ENCODE measurements around the gene CLTCL1.

Gene CLTCL1

DNA sequence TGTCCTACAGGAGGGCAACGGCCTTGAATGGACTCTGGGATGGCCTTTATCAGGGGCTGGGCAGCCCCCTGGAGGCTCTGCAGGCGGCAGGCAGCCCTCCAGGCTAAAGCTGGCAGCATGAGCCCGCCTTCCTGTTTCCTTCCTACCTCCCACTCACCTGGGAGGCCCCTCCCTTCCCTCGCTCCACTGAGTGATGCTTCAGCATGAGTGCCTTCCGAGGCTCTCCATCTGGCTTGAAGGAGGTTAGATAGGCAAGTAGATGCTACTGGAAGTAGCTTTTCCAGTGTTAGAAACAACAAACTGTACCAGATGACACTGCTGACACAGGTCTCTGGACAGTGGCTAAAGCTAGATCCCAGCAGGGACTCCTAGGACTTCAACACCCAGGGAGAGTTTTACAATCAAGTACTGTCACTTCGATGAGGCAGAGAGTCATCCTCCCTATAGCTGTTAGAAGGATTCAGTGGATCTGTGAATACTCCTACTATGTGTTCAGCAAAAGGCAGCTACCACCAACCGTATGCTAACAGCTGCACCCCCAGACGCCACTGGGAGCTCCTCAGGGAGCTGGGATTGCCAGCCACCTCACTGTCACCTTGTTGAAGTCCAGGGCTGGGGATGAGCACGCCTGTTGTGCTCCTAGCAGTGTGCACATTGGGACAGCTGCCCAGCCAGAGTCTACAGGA is 108.9 kb downstream of the CLTCL1 start:
- Mint-ChIP-seq H3K9me3 (no peaks in the 10 kb centered on the region), H3K4me3 (no peak overlapping the region), H3K27ac (no peak overlapping the region), H3K27me3 (no peaks in the 10 kb centered on the region), H3K36me3 (no peaks in the 10 kb centered on the region), H3K4me1 (peaks cover 22% of the 10 kb centered on the region)

DNA sequence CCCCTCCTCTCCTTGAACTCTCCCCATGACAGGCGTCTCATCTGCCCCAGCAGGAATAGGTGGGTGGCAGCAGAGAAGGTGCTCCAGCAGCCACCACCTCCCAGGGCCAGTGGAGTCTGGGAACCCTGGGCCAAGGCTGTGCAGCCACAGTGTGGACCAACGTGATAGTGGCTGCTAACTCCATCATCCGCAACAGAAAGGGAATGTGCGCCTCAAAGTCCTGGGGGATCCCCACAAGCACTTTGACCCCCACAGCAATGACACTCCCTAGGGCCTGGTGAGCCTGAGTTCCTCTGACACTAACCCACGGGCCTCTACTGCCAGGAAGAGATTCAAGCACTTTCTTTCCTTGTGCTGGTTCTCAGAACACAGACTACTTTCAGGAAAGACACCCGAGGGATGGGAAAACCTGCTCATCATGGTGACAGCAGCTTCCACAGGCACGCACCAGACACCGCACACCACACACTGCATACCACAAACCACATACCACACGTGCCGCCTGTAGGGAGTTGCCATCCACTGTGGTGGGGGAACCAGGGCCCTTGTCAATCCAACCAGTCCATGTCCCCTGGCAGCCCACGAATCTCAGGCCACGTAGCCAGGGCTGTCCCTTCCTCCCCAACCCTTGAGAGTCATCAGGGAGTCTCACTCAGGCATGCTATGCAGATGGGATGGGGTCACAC is 109.6 kb downstream of the CLTCL1 start:
- Mint-ChIP-seq H3K36me3 (no peaks in the 10 kb centered on the region), H3K9me3 (no peaks in the 10 kb centered on the region), H3K4me1 (peaks cover 22% of the 10 kb centered on the region), H3K27me3 (no peaks in the 10 kb centered on the region), H3K4me3 (no peak overlapping the region), H3K27ac (no peak overlapping the region)

DNA sequence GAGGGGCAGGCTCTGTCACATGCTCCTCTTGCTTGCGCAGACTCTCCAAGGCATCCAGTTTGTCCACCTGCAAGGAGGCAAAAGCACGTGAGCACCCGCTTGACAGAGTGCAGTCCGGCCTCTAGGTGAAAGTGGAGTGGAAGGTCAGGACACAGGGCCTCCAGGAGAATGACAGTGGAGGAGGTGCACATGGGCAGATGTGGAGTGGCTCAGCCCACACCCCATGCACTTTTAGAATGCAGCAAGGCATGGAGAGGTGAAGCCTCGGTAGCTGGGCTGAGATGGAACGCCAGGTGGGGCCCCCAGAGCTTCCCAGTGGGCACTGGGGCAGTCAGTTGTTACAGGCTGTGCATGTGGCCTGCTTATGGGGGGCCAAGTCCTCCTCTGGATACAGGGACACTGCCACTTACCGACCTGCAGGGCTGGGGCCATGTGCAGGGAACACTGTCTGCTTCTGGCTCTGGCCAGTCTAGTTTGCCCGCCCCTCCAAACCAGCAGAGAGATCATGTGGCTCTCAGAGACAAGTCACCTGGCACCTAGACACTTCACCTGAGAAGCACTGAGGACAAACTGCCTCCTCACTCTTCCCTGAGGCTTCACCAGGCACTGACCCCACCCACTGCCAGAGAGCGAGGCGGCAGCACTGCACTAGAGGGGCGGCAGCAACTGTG is 110.6 kb downstream of the CLTCL1 start:
- H3K4me3 Mint-ChIP-seq, result peak overlapping the region; percentile 13
- H3K4me1 Mint-ChIP-seq, result peaks cover 22% of the 10 kb centered on the region
- H3K27ac Mint-ChIP-seq, result peak overlapping the region; percentile 23
- no peaks in the 10 kb centered on the region for H3K36me3 Mint-ChIP-seq
- H3K9me3 Mint-ChIP-seq, result no peaks in the 10 kb centered on the region
- no peaks in the 10 kb centered on the region for H3K27me3 Mint-ChIP-seq

DNA sequence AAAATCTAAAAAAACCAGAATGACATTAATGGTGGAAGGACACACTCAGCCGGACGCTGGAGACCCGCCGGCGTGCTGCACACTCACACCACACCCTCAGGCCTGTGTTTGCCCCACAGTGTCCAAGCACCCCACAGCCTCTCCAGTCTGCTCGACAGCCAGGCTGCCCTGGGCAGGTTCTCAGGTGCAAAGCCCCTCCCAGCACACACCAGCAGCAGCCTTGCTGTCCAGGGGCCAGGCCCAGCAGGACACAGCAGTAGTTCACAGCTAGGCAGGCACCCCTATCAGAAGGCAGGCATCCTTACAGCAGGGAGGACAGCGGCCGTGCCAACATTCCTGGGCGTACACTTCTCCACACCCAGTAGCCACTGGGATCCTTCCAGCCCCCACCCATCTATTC is 111.3 kb downstream of the CLTCL1 start:
- Mint-ChIP-seq H3K27ac (no peak overlapping the region), H3K36me3 (no peaks in the 10 kb centered on the region), H3K4me1 (peaks cover 22% of the 10 kb centered on the region), H3K9me3 (no peaks in the 10 kb centered on the region), H3K27me3 (no peaks in the 10 kb centered on the region), H3K4me3 (no peak overlapping the region)

DNA sequence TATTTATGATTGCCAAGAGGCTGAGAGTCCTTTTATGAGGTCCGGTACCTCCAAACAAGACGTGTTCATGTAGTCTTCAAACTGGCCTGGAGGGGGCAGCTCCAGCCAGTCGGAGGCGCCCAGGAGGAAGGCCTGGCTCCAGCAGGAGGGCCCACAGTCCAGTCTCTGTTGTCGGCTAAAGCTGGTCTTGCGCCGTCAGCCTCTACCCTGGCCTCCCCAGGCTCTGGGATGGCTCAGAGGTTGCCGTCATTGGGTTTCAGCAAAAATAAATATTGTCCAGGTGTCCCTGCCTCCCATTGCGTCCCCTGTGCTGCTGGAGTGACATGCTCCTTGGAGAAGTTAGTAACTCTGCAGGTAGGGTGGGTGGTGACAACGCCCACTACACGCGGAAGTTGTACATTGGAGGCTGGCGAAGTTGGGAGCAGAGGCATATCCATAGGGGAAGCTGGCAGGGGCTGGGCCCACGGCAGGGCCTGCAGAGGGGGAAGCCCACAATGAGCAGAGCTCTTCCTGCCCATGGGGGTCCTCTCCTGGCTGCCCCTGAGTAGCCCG is 111.9 kb downstream of the CLTCL1 start:
- H3K4me3 Mint-ChIP-seq, result peak overlapping the region; percentile 87
- no peaks in the 10 kb centered on the region for H3K27me3 Mint-ChIP-seq
- no peaks in the 10 kb centered on the region for H3K36me3 Mint-ChIP-seq
- H3K27ac Mint-ChIP-seq, result peak overlapping the region; percentile 30
- no peaks in the 10 kb centered on the region for H3K9me3 Mint-ChIP-seq
- H3K4me1 Mint-ChIP-seq, result peaks cover 22% of the 10 kb centered on the region

DNA sequence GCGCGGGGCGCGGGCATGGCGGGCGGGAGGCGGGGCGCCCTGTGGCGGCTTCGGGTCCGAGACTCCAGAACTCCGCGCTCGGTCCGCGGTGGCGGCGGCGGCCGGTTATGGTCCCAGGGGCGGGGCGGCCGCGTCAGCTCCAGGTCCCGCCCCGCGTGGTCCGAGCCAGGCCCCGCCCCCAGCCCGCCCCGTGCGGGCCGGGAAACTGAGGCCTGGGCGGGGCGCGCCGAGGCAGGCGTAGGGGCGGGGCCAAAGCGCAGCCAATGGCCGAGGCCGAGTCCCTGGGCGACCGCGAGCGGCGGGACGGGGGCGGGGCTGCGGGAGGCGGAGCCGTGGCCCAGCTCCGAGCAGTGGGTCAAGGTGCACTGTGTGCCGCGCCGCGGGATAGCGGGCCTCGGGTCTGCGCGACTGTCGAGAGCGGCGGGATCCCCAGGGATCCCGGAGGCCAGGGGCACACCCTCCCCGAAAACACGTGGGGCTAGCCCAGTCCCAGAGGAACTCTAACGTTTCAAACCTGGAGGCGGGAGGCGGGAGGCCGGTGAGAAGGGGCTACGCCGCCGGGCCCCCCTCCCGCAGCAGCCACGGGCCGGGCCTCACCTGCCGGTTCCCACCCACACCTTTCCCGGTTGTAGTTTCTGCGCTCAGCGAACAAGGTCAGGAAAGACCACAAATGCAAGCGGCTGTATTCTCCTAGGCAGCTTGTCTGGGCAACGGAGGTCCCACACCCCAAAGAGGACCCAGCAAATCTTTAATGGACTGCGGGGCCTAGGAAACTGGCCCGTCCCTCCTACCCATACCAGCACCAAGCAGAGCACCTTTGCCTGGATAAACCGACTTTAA is 112.6 kb downstream of the CLTCL1 start, which contains the start of gene SLC25A1:
TSS of gene SLC25A1 (minus strand) at position 80 of the 840 bp plus-strand sequence. CDS start at position 17, 63 bp downstream.
- no peaks in the 10 kb centered on the region for H3K36me3 Mint-ChIP-seq
- H3K4me3 Mint-ChIP-seq, result peak within 1 kb of the TSS; percentile 87
- no peaks in the 10 kb centered on the region for H3K9me3 Mint-ChIP-seq
- H3K27ac Mint-ChIP-seq, result peak within 1 kb of the TSS; percentile 30
- no peaks in the 10 kb centered on the region for H3K27me3 Mint-ChIP-seq
- H3K4me1 Mint-ChIP-seq, result peaks cover 22% of the 10 kb centered on the region

DNA sequence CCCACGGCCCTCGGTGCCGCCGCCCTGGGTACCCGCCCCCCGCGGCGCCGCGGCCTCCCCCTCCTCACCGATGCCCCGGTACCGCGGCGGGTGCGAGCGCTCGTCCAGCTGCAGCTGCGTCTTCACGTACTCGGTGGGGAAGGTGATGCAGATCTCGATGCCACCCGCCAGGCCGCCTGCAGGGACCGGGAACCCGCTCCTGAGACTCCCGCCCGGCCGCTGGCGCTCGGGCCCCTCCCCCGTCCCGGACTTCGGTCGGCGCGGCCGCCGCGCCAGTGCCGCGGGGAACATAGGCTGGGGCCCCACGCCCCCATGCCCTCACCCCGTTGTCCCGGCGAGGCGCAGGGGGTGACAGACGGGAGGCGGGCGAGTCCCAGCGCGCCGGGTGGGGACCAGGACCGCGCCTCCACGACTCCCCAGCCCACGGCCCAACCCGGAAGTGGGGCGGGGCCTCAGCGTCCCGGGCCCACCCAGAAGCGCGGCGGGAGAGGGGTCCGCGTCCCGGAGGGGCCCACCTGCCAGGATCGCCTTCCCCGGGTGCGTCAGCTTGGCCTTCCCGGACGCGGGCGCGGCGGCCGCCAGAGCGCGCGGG is 113.4 kb downstream of the CLTCL1 start:
- Mint-ChIP-seq H3K27me3 (no peaks in the 10 kb centered on the region), H3K4me1 (peaks cover 29% of the 10 kb centered on the region), H3K27ac (no peak overlapping the region), H3K36me3 (no peaks in the 10 kb centered on the region), H3K4me3 (peak overlapping the region; percentile 36), H3K9me3 (no peaks in the 10 kb centered on the region)

DNA sequence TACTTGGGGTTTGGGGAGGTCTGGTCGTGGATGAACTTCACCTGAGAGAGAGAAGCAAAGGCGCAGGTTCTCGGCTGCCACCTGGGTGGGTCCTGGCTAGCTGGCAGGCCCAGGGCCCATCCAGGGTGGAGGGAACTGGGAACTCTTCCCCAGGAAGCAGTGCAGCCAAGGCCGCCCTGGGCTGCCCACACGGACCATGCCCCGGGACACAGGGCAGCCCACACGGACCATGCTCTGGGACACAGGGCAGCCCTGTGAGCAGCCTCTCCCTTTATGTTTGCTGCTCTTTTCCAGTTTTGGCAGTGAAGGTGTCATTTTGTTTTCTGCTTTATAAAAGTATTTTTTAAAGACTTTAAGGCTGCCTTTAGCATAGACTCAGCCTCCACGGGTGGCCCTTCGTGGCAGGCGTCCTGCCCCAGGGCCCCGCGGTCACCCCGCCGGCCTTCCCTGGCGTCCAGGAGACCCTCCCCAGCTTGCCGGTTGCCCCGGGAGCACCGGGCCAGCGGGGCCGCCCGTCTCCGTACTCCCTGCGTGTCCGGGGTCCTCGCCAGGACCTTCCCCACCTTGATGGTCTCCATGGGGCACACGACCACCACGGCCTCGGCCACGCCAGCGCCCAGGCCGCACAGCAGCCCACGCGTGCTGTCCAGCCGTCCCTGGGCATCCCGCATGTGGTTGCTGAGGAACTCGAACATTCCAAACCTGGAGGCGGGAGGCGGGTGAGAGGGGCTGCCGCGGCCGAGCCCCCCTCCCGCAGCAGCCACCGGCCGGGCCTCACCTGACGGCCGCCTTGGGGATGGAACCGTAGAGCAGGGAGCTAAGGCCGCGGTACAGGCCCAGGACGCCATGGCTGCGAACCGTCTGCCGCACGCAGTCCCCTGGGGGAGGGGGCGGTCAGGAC is 114.1 kb downstream of the CLTCL1 start:
- H3K4me1 Mint-ChIP-seq, result peaks cover 34% of the 10 kb centered on the region
- no peaks in the 10 kb centered on the region for H3K36me3 Mint-ChIP-seq
- H3K27ac Mint-ChIP-seq, result peak overlapping the region; percentile 15
- H3K27me3 Mint-ChIP-seq, result no peaks in the 10 kb centered on the region
- no peaks in the 10 kb centered on the region for H3K9me3 Mint-ChIP-seq
- H3K4me3 Mint-ChIP-seq, result peak overlapping the region; percentile 78

DNA sequence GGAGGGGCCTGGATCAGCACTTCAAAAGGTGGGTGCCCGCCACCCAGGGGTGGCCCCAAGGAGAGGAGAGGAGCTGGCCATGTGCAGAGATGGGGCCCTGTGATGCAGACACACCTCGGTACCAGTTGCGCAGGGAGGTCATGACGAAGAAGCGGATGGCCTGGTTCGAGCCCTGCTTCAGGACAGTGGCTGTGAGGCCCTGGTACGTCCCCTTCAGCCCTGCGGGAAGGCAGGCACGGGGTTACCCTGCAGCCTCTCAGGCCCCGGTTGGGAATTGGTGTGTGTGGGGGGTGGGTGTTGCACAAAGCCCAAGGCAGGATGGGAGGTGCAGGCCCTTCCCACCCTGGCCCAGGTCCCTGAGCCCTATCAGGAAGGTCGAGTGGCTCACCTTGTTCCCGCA is 114.8 kb downstream of the CLTCL1 start:
- H3K4me1 Mint-ChIP-seq, result peaks cover 32% of the 10 kb centered on the region
- H3K36me3 Mint-ChIP-seq, result no peaks in the 10 kb centered on the region
- no peaks in the 10 kb centered on the region for H3K9me3 Mint-ChIP-seq
- H3K27me3 Mint-ChIP-seq, result no peaks in the 10 kb centered on the region
- peak overlapping the region; percentile 66 for H3K4me3 Mint-ChIP-seq
- peak overlapping the region; percentile 15 for H3K27ac Mint-ChIP-seq

DNA sequence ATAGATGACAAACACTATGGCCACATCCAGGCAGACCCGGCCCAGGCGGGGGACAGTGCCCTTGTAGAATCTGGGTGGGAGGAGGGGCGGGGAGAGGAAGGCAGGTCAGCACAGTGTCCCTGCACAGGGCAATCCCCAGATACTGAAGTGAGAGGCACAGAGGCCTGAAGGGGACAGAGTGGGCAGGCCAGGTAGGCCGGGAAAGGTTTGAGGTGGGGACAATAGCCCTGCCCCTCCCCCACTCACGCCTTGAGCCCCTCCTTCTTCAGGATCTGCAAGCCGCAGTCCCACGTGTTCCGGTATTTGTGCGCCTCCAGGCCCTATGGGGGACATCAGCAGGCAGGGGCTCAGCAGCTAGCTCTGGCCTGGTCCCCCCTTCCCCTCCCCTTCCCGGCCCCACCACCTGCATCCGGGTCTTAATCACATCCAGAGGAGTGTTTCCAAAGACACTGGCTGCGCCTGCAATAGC is 115.3 kb downstream of the CLTCL1 start:
- peak overlapping the region; percentile 46 for H3K27ac Mint-ChIP-seq
- no peak overlapping the region for H3K4me3 Mint-ChIP-seq
- H3K4me1 Mint-ChIP-seq, result peaks cover 30% of the 10 kb centered on the region

DNA sequence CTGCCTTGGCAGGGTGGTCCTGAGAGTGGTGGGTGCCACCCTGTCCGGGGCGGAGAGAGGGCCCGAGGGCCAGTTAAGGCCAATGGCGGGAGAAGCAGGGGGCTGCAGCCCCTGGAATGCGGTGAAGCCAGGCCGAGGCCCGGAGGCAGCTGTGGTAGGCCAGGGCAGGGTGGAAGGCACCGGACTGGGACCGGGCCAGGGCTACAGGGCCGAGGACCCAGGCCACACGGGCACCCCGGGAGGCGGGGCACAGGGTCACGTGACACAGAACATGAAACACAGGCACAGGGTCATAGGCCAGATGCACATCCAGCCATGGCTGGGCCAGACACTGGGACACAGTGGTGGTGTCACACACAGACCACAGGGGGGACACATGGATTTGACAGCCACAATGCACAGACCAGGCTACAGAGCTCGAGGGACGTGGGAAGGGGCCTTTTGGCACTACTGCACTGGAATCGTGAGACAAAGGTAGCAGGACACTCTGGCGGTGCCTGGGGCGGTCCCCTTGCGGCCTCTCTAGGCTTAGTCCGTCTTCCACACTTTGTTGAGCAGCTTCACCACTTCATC is 115.8 kb downstream of the CLTCL1 start:
- Mint-ChIP-seq H3K9me3 (no peaks in the 10 kb centered on the region), H3K4me3 (no peak overlapping the region), H3K27ac (peak overlapping the region; percentile 46), H3K4me1 (peaks cover 30% of the 10 kb centered on the region), H3K27me3 (no peaks in the 10 kb centered on the region), H3K36me3 (no peaks in the 10 kb centered on the region)

More for the DNA sequence above, 115.3 kb downstream of the CLTCL1 start:
- Mint-ChIP-seq H3K36me3 (no peaks in the 10 kb centered on the region), H3K9me3 (no peaks in the 10 kb centered on the region), H3K27me3 (no peaks in the 10 kb centered on the region)

DNA sequence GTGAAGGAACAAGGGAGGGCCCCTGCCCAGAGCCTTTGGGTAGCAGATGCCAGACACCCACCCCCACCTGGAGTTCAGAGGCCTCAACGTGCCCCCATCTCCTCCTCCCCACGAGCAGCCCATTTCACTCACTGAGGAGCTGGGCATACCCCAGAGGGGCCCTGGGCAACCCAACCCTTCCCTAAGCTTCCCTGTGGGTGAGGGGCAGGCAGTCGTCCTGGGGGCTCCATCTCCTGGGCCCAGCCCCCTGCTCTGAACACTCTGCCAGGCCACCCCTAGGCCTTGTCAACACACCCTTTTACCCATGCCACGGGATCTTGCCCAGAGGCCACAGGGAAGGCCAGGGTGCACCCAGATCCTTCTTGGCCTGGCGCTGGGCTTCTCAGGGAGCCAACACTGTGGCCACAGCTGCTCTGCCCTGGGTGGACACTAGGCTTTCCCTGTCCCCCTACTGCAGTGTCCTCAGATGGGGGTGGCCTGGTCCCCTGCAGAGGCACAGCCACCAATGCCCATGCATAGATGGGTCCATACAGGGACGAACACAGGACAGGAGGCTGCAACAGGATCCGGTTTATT is 116.4 kb downstream of the CLTCL1 start:
- peaks cover 2% of the 10 kb centered on the region for H3K36me3 Mint-ChIP-seq
- peaks cover 3% of the 10 kb centered on the region for H3K27me3 Mint-ChIP-seq
- H3K4me1 Mint-ChIP-seq, result peaks cover 36% of the 10 kb centered on the region
- no peaks in the 10 kb centered on the region for H3K9me3 Mint-ChIP-seq
- no peak overlapping the region for H3K27ac Mint-ChIP-seq
- no peak overlapping the region for H3K4me3 Mint-ChIP-seq
